Measurements from ENCODE around the gene FXN.

FXN gene

GRCh38 chr9:69060766-69061165 lies 25.2 kb downstream of the FXN start:
- Histone ChIP-seq H3K9me3 (ENCODE audit: control insufficient read depth, low read length) (no peaks in the 10 kb centered on the region), H3K36me3 (ENCODE audit: control insufficient read depth, insufficient read depth, low read length) (peaks cover 19% of the 10 kb centered on the region), H3K27ac (ENCODE audit: insufficient read depth, low read length, poor library complexity, severe bottlenecking) (no peak overlapping the region), H3K4me1 (ENCODE audit: control insufficient read depth, insufficient read depth, low read length, poor library complexity, severe bottlenecking) (no peaks in the 10 kb centered on the region), H3K27me3 (replicated peaks; ENCODE audit: control insufficient read depth, insufficient read depth, low read length, poor library complexity, severe bottlenecking) (no peaks in the 10 kb centered on the region), H3K4me3 (ENCODE audit: insufficient read depth, low read depth, low read length, poor library complexity, severe bottlenecking) (no peak overlapping the region)
- no peak for DNase-seq

- H3K9me3 ChIP-seq (ENCODE audit: control insufficient read depth, low read length), result no peaks in the 10 kb centered on the region
- no peak for DNase-seq
Measured at GRCh38 chr9:69062195-69062594, 26.6 kb downstream of the FXN start.

GRCh38 chr9:69063839-69064238 lies 28.3 kb downstream of the FXN start:
- Histone ChIP-seq H3K27me3 (replicated peaks; ENCODE audit: control insufficient read depth, insufficient read depth, low read length, poor library complexity, severe bottlenecking) (no peaks in the 10 kb centered on the region), H3K4me1 (ENCODE audit: control insufficient read depth, insufficient read depth, low read length, poor library complexity, severe bottlenecking) (no peaks in the 10 kb centered on the region), H3K27ac (ENCODE audit: insufficient read depth, low read length, poor library complexity, severe bottlenecking) (no peak overlapping the region), H3K9me3 (ENCODE audit: control insufficient read depth, low read length) (no peaks in the 10 kb centered on the region), H3K4me3 (ENCODE audit: insufficient read depth, low read depth, low read length, poor library complexity, severe bottlenecking) (no peak overlapping the region), H3K36me3 (ENCODE audit: control insufficient read depth, insufficient read depth, low read length) (peaks cover 32% of the 10 kb centered on the region)
- no peak for DNase-seq

More at GRCh38 chr9:69062195-69062594, 26.6 kb downstream of the FXN start:
- peaks cover 18% of the 10 kb centered on the region for H3K36me3 ChIP-seq (ENCODE audit: control insufficient read depth, insufficient read depth, low read length)
- H3K27me3 ChIP-seq (replicated peaks; ENCODE audit: control insufficient read depth, insufficient read depth, low read length, poor library complexity, severe bottlenecking), result no peaks in the 10 kb centered on the region
- H3K27ac ChIP-seq (ENCODE audit: insufficient read depth, low read length, poor library complexity, severe bottlenecking), result no peak overlapping the region
- no peak overlapping the region for H3K4me3 ChIP-seq (ENCODE audit: insufficient read depth, low read depth, low read length, poor library complexity, severe bottlenecking)
- H3K4me1 ChIP-seq (ENCODE audit: control insufficient read depth, insufficient read depth, low read length, poor library complexity, severe bottlenecking), result no peaks in the 10 kb centered on the region

GRCh38 chr9:69065660-69066059 lies 30.1 kb downstream of the FXN start:
- no peaks in the 10 kb centered on the region for H3K9me3 ChIP-seq (ENCODE audit: control insufficient read depth, low read length)
- no peak overlapping the region for H3K27ac ChIP-seq (ENCODE audit: insufficient read depth, low read length, poor library complexity, severe bottlenecking)
- H3K4me3 ChIP-seq (ENCODE audit: insufficient read depth, low read depth, low read length, poor library complexity, severe bottlenecking), result no peak overlapping the region
- H3K4me1 ChIP-seq (ENCODE audit: control insufficient read depth, insufficient read depth, low read length, poor library complexity, severe bottlenecking), result no peaks in the 10 kb centered on the region
- H3K36me3 ChIP-seq (ENCODE audit: control insufficient read depth, insufficient read depth, low read length), result peaks cover 32% of the 10 kb centered on the region
- no peak for DNase-seq
- no peaks in the 10 kb centered on the region for H3K27me3 ChIP-seq (replicated peaks; ENCODE audit: control insufficient read depth, insufficient read depth, low read length, poor library complexity, severe bottlenecking)

- DNase-seq, result no peak
- Histone ChIP-seq H3K36me3 (ENCODE audit: control insufficient read depth, insufficient read depth, low read length) (peaks cover 32% of the 10 kb centered on the region), H3K4me1 (ENCODE audit: control insufficient read depth, insufficient read depth, low read length, poor library complexity, severe bottlenecking) (no peaks in the 10 kb centered on the region), H3K9me3 (ENCODE audit: control insufficient read depth, low read length) (no peaks in the 10 kb centered on the region), H3K27ac (ENCODE audit: insufficient read depth, low read length, poor library complexity, severe bottlenecking) (no peak overlapping the region), H3K27me3 (replicated peaks; ENCODE audit: control insufficient read depth, insufficient read depth, low read length, poor library complexity, severe bottlenecking) (no peaks in the 10 kb centered on the region), H3K4me3 (ENCODE audit: insufficient read depth, low read depth, low read length, poor library complexity, severe bottlenecking) (no peak overlapping the region)
Measured at GRCh38 chr9:69066955-69067354, 31.4 kb downstream of the FXN start.

- no peak overlapping the region for H3K4me3 ChIP-seq (ENCODE audit: insufficient read depth, low read depth, low read length, poor library complexity, severe bottlenecking)
- H3K27ac ChIP-seq (ENCODE audit: insufficient read depth, low read length, poor library complexity, severe bottlenecking), result no peak overlapping the region
- H3K4me1 ChIP-seq (ENCODE audit: control insufficient read depth, insufficient read depth, low read length, poor library complexity, severe bottlenecking), result no peaks in the 10 kb centered on the region
- peaks cover 32% of the 10 kb centered on the region for H3K36me3 ChIP-seq (ENCODE audit: control insufficient read depth, insufficient read depth, low read length)
- no peaks in the 10 kb centered on the region for H3K27me3 ChIP-seq (replicated peaks; ENCODE audit: control insufficient read depth, insufficient read depth, low read length, poor library complexity, severe bottlenecking)
- DNase-seq, result no peak
- no peaks in the 10 kb centered on the region for H3K9me3 ChIP-seq (ENCODE audit: control insufficient read depth, low read length)
Measured at GRCh38 chr9:69070201-69070600, 34.6 kb downstream of the FXN start.

- no peaks in the 10 kb centered on the region for H3K27me3 ChIP-seq (replicated peaks; ENCODE audit: control insufficient read depth, insufficient read depth, low read length, poor library complexity, severe bottlenecking)
- no peak overlapping the region for H3K4me3 ChIP-seq (ENCODE audit: insufficient read depth, low read depth, low read length, poor library complexity, severe bottlenecking)
- no peak for DNase-seq
- no peak overlapping the region for H3K27ac ChIP-seq (ENCODE audit: insufficient read depth, low read length, poor library complexity, severe bottlenecking)
- H3K36me3 ChIP-seq (ENCODE audit: control insufficient read depth, insufficient read depth, low read length), result peaks cover 29% of the 10 kb centered on the region
- no peaks in the 10 kb centered on the region for H3K4me1 ChIP-seq (ENCODE audit: control insufficient read depth, insufficient read depth, low read length, poor library complexity, severe bottlenecking)
- H3K9me3 ChIP-seq (ENCODE audit: control insufficient read depth, low read length), result no peaks in the 10 kb centered on the region
Measured at GRCh38 chr9:69071059-69071458, 35.5 kb downstream of the FXN start.

GRCh38 chr9:69073103-69073502 lies 37.6 kb downstream of the FXN start:
- no peak overlapping the region for H3K4me3 ChIP-seq (ENCODE audit: insufficient read depth, low read depth, low read length, poor library complexity, severe bottlenecking)
- no peaks in the 10 kb centered on the region for H3K9me3 ChIP-seq (ENCODE audit: control insufficient read depth, low read length)
- DNase-seq, result no peak
- no peak overlapping the region for H3K27ac ChIP-seq (ENCODE audit: insufficient read depth, low read length, poor library complexity, severe bottlenecking)
- H3K27me3 ChIP-seq (replicated peaks; ENCODE audit: control insufficient read depth, insufficient read depth, low read length, poor library complexity, severe bottlenecking), result no peaks in the 10 kb centered on the region
- H3K36me3 ChIP-seq (ENCODE audit: control insufficient read depth, insufficient read depth, low read length), result peaks cover 18% of the 10 kb centered on the region
- no peaks in the 10 kb centered on the region for H3K4me1 ChIP-seq (ENCODE audit: control insufficient read depth, insufficient read depth, low read length, poor library complexity, severe bottlenecking)

- no peaks in the 10 kb centered on the region for H3K9me3 ChIP-seq (ENCODE audit: control insufficient read depth, low read length)
- DNase-seq, result no peak
- no peak overlapping the region for H3K4me3 ChIP-seq (ENCODE audit: insufficient read depth, low read depth, low read length, poor library complexity, severe bottlenecking)
- no peaks in the 10 kb centered on the region for H3K4me1 ChIP-seq (ENCODE audit: control insufficient read depth, insufficient read depth, low read length, poor library complexity, severe bottlenecking)
- peaks cover 8% of the 10 kb centered on the region for H3K36me3 ChIP-seq (ENCODE audit: control insufficient read depth, insufficient read depth, low read length)
- H3K27ac ChIP-seq (ENCODE audit: insufficient read depth, low read length, poor library complexity, severe bottlenecking), result no peak overlapping the region
- H3K27me3 ChIP-seq (replicated peaks; ENCODE audit: control insufficient read depth, insufficient read depth, low read length, poor library complexity, severe bottlenecking), result no peaks in the 10 kb centered on the region
Measured at GRCh38 chr9:69074801-69075200, 39.2 kb downstream of the FXN start.

- Histone ChIP-seq H3K4me3 (ENCODE audit: insufficient read depth, low read depth, low read length, poor library complexity, severe bottlenecking) (no peak overlapping the region), H3K36me3 (ENCODE audit: control insufficient read depth, insufficient read depth, low read length) (peaks cover 8% of the 10 kb centered on the region), H3K4me1 (ENCODE audit: control insufficient read depth, insufficient read depth, low read length, poor library complexity, severe bottlenecking) (no peaks in the 10 kb centered on the region), H3K9me3 (ENCODE audit: control insufficient read depth, low read length) (no peaks in the 10 kb centered on the region), H3K27me3 (replicated peaks; ENCODE audit: control insufficient read depth, insufficient read depth, low read length, poor library complexity, severe bottlenecking) (no peaks in the 10 kb centered on the region), H3K27ac (ENCODE audit: insufficient read depth, low read length, poor library complexity, severe bottlenecking) (no peak overlapping the region)
- DNase-seq, result no peak
Measured at GRCh38 chr9:69076550-69076949, 41.0 kb downstream of the FXN start.

- Histone ChIP-seq H3K36me3 (ENCODE audit: control insufficient read depth, insufficient read depth, low read length) (peaks cover 4% of the 10 kb centered on the region), H3K27ac (ENCODE audit: insufficient read depth, low read length, poor library complexity, severe bottlenecking) (no peak overlapping the region), H3K4me1 (ENCODE audit: control insufficient read depth, insufficient read depth, low read length, poor library complexity, severe bottlenecking) (no peaks in the 10 kb centered on the region), H3K27me3 (replicated peaks; ENCODE audit: control insufficient read depth, insufficient read depth, low read length, poor library complexity, severe bottlenecking) (no peaks in the 10 kb centered on the region), H3K9me3 (ENCODE audit: control insufficient read depth, low read length) (no peaks in the 10 kb centered on the region), H3K4me3 (ENCODE audit: insufficient read depth, low read depth, low read length, poor library complexity, severe bottlenecking) (no peak overlapping the region)
- no peak for DNase-seq
Measured at GRCh38 chr9:69078069-69078468, 42.5 kb downstream of the FXN start.

All from effector memory CD4-positive, alpha-beta T cell (primary cell).